ENCODE measurements around the gene PGM2L1. TPM values are rescaled to one million over a fixed set of nuclear protein-coding genes. Genes with fewer than 3 reads are reported as not detected.

Gene PGM2L1
- total and polyA plus RNA-seq, 2 experiments from 2014 or later, result 32.6 to 44.4 TPM

DNA sequence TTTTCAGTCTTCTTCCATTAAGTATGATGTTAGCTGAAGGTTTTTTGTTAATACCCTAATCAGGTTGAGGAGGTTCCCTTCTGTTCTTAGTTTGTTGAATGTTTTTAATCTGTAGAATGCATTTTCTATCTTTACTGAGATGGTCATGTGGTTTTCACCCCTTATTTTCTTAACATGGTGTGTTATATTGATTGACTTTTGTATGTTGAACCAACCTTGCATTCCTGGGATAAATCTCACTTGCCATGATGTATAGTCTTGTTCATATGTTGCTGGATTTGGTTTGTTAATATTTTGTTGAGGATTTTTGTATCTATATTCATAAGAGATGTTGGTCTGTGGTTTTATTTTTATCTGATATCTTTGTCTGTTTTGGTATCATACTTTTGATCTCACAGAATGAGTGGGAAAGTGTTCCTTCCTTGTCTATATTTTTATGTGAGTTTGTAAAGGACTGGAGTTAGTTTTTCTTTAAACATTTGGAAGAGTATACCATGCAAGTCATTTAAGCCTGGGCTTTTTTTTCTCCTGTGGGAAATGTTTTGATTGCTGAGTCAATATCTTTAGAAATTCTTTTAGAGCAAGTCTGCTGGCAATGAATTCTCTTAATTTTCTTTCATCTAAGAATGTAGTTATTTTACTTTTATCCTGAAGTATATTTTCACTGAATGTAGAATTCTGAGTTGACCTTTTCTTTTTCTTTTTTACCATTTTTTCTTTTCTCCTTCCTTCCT lies 81.3 kb downstream of the PGM2L1 start:
- no peak overlapping the region for H3K4me2 ChIP-seq
- H3K4me3 ChIP-seq, result no peak overlapping the region
- no peaks in the 10 kb centered on the region for H3K79me2 ChIP-seq (replicated peaks; ENCODE audit: insufficient read depth)
- peaks cover 7% of the 10 kb centered on the region for H3K27me3 ChIP-seq (ENCODE audit: insufficient read depth)
- H3K4me1 ChIP-seq (ENCODE audit: insufficient read depth), result no peaks in the 10 kb centered on the region
- H2AFZ ChIP-seq, result no peak overlapping the region
- no peaks in the 10 kb centered on the region for H3K36me3 ChIP-seq (ENCODE audit: insufficient read depth)
- Mint-ChIP-seq H3K27ac (no peak overlapping the region), H3K36me3 (ENCODE audit: low read depth) (no peaks in the 10 kb centered on the region; the same call in 2 of the 3 replicates), H3K27me3 (ENCODE audit: insufficient read depth, low read depth, poor library complexity) (peaks cover 7% of the 10 kb centered on the region), H3K9me3 (peaks cover 11% of the 10 kb centered on the region; the same call in 1 of the 3 replicates), H3K4me3 (no peak overlapping the region), H3K4me1 (peaks cover 4% of the 10 kb centered on the region)
- H3K9me2 ChIP-seq (ENCODE audit: insufficient read depth), result 0 out of 2 replicates have a peak, but pooled peaks cover 4% of the 10 kb centered on the region
- H3F3A ChIP-seq (replicated peaks; ENCODE audit: low read depth), result no peaks in the 10 kb centered on the region
- no peaks in the 10 kb centered on the region for H4K20me1 ChIP-seq (replicated peaks; ENCODE audit: insufficient read depth)
- no peak overlapping the region for H3K27ac ChIP-seq (ENCODE audit: low read depth)
- TF ChIP-seq EZH2phosphoT487 (IDR thresholded peaks at IDR 0.05; ENCODE audit: unreplicated experiment), result no peak
- no peak for TF ChIP-seq ZNF331 (CRISPR knock-in tag; IDR thresholded peaks at IDR 0.05; ENCODE audit: low read depth)
- TF ChIP-seq CREB1 (CRISPR knock-in tag; IDR thresholded peaks at IDR 0.05; ENCODE audit: low read depth), result no peak
- TF ChIP-seq ZNF114 (CRISPR knock-in tag; IDR thresholded peaks at IDR 0.05), result no peak
- TF ChIP-seq, protein P1, sequence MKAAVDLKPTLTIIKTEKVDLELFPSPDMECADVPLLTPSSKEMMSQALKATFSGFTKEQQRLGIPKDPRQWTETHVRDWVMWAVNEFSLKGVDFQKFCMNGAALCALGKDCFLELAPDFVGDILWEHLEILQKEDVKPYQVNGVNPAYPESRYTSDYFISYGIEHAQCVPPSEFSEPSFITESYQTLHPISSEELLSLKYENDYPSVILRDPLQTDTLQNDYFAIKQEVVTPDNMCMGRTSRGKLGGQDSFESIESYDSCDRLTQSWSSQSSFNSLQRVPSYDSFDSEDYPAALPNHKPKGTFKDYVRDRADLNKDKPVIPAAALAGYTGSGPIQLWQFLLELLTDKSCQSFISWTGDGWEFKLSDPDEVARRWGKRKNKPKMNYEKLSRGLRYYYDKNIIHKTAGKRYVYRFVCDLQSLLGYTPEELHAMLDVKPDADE (IDR thresholded peaks at IDR 0.05), result no peak
- no peak for TF ChIP-seq ZNF462 (CRISPR knock-in tag; IDR thresholded peaks at IDR 0.05)
- no peak for TF ChIP-seq POLR2AphosphoS5 (IDR thresholded peaks at IDR 0.05; ENCODE audit: low read depth)
- TF ChIP-seq, protein P2, sequence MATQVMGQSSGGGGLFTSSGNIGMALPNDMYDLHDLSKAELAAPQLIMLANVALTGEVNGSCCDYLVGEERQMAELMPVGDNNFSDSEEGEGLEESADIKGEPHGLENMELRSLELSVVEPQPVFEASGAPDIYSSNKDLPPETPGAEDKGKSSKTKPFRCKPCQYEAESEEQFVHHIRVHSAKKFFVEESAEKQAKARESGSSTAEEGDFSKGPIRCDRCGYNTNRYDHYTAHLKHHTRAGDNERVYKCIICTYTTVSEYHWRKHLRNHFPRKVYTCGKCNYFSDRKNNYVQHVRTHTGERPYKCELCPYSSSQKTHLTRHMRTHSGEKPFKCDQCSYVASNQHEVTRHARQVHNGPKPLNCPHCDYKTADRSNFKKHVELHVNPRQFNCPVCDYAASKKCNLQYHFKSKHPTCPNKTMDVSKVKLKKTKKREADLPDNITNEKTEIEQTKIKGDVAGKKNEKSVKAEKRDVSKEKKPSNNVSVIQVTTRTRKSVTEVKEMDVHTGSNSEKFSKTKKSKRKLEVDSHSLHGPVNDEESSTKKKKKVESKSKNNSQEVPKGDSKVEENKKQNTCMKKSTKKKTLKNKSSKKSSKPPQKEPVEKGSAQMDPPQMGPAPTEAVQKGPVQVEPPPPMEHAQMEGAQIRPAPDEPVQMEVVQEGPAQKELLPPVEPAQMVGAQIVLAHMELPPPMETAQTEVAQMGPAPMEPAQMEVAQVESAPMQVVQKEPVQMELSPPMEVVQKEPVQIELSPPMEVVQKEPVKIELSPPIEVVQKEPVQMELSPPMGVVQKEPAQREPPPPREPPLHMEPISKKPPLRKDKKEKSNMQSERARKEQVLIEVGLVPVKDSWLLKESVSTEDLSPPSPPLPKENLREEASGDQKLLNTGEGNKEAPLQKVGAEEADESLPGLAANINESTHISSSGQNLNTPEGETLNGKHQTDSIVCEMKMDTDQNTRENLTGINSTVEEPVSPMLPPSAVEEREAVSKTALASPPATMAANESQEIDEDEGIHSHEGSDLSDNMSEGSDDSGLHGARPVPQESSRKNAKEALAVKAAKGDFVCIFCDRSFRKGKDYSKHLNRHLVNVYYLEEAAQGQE (IDR thresholded peaks at IDR 0.05; ENCODE audit: unreplicated experiment), result no peak
- no peak for TF ChIP-seq CTCF (conservative IDR thresholded peaks at IDR 0.05; ENCODE audit: low read depth in 2 of 2)
- no peak for TF ChIP-seq EZH2 (IDR thresholded peaks at IDR 0.05; ENCODE audit: low read depth, unreplicated experiment)
- no peak for TF ChIP-seq JUNB (IDR thresholded peaks at IDR 0.05; ENCODE audit: unreplicated experiment)
- TF ChIP-seq STAT1 (IDR thresholded peaks at IDR 0.05; ENCODE audit: unreplicated experiment), result no peak
- no peak for TF ChIP-seq NANOG (IDR thresholded peaks at IDR 0.05; ENCODE audit: borderline replicate concordance)
- DNase-seq (ENCODE audit: low spot score) (no peak), ATAC-seq (no peak)
